KBM-7 (cell line): ENCODE measurements around the gene GSTO2.

Experiments
- DNase-seq: peaks from one replicate; pipeline ENCODE4 v3.0.0-alpha.2; 2015
- in situ Hi-C: fragments of 300-500 bp; cut with MboI; formaldehyde crosslinking; loops from 2 replicates; pipeline ENCODE4 v1.14.3; 2020; ENCODE audit warnings: low sequenced_read_pairs, low pct_unique_long_range_greater_than_20kb, mixed read lengths

Gene GSTO2

DNA sequence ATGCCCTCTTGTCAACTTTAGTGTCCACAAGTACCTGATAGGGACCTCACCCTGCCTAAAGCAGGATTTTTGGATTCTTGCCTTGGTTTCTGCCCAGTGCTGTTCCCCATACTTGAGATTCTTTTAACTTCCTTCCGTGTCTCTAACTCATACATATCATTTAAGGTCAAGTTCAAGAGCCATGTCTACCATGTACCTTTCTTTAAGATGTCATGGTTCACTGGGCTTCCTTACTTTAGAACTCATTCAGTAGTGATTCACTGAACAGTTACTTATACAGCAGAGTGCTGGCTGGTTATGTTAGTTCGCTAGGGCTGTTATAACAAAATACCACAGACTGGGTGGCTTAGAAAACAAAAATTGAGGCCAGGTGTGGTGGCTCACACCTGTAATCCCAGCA is 79.6 kb downstream of the GSTO2 start:
- no peak for DNase-seq
- in situ Hi-C loops = loop anchor here (10.0 kb wide), 1 partner anchor 54 kb away; no protein-coding TSS in a partner anchor

DNA sequence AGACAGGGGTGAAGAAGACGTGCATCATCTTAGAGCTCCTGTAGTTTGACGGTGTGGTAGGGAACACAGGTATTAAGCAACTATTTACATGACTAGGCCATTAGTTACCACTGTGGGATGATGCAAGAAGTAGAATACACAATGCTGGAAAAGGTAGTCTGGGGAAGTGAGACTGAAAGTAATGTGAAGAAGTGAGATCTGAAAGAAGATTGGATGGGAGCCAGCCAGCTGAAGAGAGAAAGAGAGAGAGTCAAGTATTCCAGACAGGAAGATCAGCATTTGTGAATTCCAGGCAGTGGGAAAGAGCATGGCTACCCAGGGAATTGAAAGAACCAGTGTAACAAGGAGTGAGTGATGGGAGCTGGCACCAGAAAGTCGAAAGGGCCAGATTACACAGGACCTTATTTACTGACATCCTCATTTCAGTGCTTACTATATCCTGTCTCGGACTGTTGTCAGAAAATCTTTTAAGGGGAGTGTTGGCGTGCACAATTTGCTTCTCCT is 80.7 kb downstream of the GSTO2 start:
- in situ Hi-C loops = loop anchor here (10.0 kb wide), 1 partner anchor 55 kb away; no protein-coding TSS in a partner anchor
- no peak for DNase-seq

DNA sequence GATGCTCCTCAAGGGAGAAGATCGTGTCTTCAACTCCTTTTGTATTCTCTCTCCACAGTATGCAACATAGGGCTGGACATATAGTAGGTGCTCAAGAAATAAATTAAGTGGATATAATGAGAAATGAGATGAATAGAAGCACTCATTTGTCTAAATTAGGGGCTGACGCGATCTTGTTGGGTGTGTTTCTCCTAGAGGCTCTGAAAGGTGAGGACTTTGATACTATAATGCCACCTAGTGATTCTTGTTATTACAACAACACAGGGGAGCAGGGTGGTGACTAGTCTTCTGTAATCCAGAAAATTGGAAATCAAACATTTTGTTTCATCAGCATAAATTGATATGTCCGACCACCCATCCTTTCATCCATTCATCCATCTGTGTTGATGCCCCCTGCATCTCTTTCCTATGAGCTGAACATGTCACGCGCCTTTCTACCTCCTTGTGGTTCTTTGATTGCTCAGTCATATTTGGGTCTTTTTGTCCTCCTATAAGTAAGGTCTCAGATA is 81.2 kb downstream of the GSTO2 start:
- in situ Hi-C loops = no loop called here
- DNase-seq = peak; percentile 74

DNA sequence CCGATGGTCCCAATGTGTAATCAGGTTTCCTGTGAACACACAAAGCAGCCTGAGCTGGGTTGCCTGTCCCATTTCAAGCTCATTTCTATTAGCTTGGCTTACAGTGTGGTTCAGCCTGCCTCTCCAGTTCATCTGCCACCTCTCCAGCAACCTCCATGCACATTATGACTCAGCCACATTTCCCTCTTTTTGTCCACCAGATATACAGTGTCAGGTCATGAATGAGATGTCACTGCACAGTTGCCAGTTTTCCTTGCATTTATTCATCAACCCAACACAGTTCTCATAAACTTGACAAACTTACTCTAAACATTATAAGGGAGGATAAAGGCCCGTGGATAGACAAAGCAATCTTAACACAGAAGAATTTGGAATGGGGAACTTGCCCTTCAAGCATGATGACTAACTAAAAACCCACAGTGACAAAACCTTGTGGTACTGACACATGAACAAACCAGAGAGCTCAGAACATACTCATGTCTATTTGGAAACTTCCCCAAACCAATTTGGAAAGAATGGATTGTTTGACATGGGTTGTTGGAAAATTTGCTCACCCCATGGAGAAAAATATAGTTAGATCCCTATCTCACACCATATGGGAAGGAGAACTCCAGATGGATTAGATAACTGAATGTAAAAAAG is 82.2 kb downstream of the GSTO2 start:
- DNase-seq = peak; percentile 55
- in situ Hi-C loops = no loop called here

DNA sequence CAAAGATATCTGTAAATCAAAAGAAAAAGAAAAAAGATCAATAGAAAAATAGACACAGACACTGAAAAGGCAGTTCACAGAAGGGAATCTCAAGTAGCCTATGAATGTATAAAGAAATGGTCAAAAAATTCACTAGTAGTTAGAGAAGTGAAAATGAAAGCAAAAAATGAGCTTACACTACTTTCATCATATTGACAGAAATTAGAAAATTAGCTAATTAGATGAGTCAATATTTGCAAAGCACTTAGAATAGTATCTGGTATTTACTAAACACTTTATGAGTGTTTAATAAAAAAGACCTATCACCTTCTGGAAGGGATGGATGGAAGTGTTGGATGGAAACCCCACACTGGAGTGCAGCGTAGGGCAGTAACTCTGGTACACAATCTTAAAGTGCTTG is 82.9 kb downstream of the GSTO2 start:
- no peak for DNase-seq
- in situ Hi-C loops = no loop called here

DNA sequence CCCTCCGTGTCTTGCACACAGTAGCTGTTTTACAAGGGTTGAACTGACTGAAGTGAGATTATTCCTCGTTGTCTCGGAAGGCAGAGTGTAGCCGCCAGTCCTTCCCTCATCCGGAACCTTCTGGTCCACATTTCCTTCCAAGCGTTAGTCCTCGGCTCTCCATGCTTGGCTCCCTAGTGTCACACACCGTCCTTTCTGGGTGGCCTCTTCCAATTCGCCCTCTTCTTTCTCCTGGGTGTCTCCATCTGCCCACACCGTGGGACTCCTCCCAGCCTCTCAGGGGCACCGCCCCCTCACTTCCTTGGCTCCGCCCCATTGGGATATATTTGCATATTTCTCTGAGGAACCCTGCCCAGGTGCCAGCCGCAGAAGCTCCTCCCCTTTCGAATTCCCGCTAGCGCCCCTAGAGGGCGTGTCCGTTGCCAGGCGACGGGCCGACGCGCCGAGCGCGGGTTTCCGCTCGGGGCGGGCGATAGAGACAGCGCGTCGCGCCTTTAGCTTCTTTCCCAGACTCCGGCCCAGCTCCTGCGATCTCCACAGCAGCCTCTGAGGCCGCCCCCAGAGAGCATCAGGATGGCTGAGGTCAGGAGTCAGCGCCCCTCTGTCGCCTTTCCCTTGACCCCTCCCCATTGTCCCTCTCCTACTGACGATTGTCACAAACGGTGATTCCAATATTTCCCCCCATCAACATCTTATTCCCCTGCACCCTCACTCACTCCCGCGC is 84.5 kb downstream of the GSTO2 start, which contains the start of gene CFAP58:
Gene CFAP58, plus strand, starts transcription at position 509 of the 724 bp plus-strand sequence. Its CDS starts 65 bp downstream, at position 574.
- in situ Hi-C loops = no loop called here
- DNase-seq = peak; percentile 96
